ENCODE measurements around the gene LRRC74B. TPM values are rescaled to one million over a fixed set of nuclear protein-coding genes. Genes with fewer than 3 reads are reported as not detected.

LRRC74B gene
- total and polyA plus RNA-seq, 3 donors from 2014 or later = 3.0 to 8.7 (median 5.4) TPM

- Histone ChIP-seq H3K27ac (no peak overlapping the region), H3K36me3 (ENCODE audit: low read depth, missing control alignments) (no peaks in the 10 kb centered on the region), H3K4me3 (no peak overlapping the region), H3K27me3 (no peaks in the 10 kb centered on the region), H3K4me1 (peaks cover 31% of the 10 kb centered on the region), H3K9me3 (no peaks in the 10 kb centered on the region)
- 85 to 89% methylated on average over 6 of the region's 6 CpGs for WGBS, 2 donors
- no peak for DNase-seq
- intact Hi-C loops (cut with DNase I; ENCODE audit: low total_unique reads) = no loop called here
- TF ChIP-seq POLR2A (IDR thresholded peaks at IDR 0.05) (no peak), CTCF (IDR thresholded peaks at IDR 0.05) (no peak)
Observed at GRCh38 chr22:21042978-21043859, 2.5 kb upstream of the LRRC74B start.

GRCh38 chr22:21043860-21044535 is 1.7 kb upstream of the LRRC74B start:
- intact Hi-C loops (cut with DNase I; ENCODE audit: low total_unique reads) = no loop called here

GRCh38 chr22:21044931-21045584 is 688 bp upstream of the LRRC74B start:
- Histone ChIP-seq H3K27ac (no peak overlapping the region), H3K4me1 (peaks cover 19% of the 10 kb centered on the region), H3K9me3 (no peaks in the 10 kb centered on the region), H3K36me3 (ENCODE audit: low read depth, missing control alignments) (no peaks in the 10 kb centered on the region), H3K27me3 (no peaks in the 10 kb centered on the region), H3K4me3 (peak overlapping the region; percentile 47 to 63)
- intact Hi-C loops (cut with DNase I; ENCODE audit: low total_unique reads) = no loop called here
- no peak for DNase-seq
- TF ChIP-seq CTCF (IDR thresholded peaks at IDR 0.05) (no peak), POLR2A (IDR thresholded peaks at IDR 0.05) (no peak)
- 4 to 11% methylated on average over 10 to 15 of the region's 15 CpGs for WGBS, 2 donors

More at GRCh38 chr22:21043860-21044535, 1.7 kb upstream of the LRRC74B start:
- no peak for DNase-seq
- Histone ChIP-seq H3K36me3 (ENCODE audit: low read depth, missing control alignments) (no peaks in the 10 kb centered on the region), H3K4me1 (peaks cover 23% of the 10 kb centered on the region), H3K4me3 (no peak overlapping the region), H3K27me3 (no peaks in the 10 kb centered on the region), H3K9me3 (no peaks in the 10 kb centered on the region), H3K27ac (peak overlapping the region in 1 of 2 donors; percentile 15)
- TF ChIP-seq POLR2A (IDR thresholded peaks at IDR 0.05) (no peak), CTCF (IDR thresholded peaks at IDR 0.05) (no peak)
- WGBS, 2 donors = 85 to 89% methylated on average over 15 of the region's 15 CpGs

- no peaks in the 10 kb centered on the region for H3K27me3 ChIP-seq
- H3K4me3 ChIP-seq = no peak overlapping the region
- no peak for TF ChIP-seq CTCF (IDR thresholded peaks at IDR 0.05)
- no peak for TF ChIP-seq POLR2A (IDR thresholded peaks at IDR 0.05)
- H3K4me1 ChIP-seq = peaks cover 19% of the 10 kb centered on the region
- H3K36me3 ChIP-seq (ENCODE audit: low read depth, missing control alignments) = no peaks in the 10 kb centered on the region
- WGBS, 2 donors = 94% methylated on average over 14 of the region's 14 CpGs
- H3K27ac ChIP-seq = no peak overlapping the region
- DNase-seq = no peak
- H3K9me3 ChIP-seq = no peaks in the 10 kb centered on the region
- intact Hi-C loops (cut with DNase I; ENCODE audit: low total_unique reads) = no loop called here
Observed at GRCh38 chr22:21047035-21047661, 1.4 kb downstream of the LRRC74B start.
